Frontal cortex (tissue), 4 donors: Measurements from ENCODE around the gene FBXL7. TPM values are rescaled to one million over a fixed set of nuclear protein-coding genes. Genes with fewer than 3 reads are reported as not detected.

Experiments used
- DNase-seq, 2 donors: peaks; one replicate each; pipeline ENCODE4 v3.0.0; 2012; ENCODE audit warnings: low spot score in 2 of 2
- FAIRE-seq: peaks from 2 replicates; lab custom pipeline; 2012; peaks lifted over from hg19 to GRCh38; lab: Jason Lieb, UNC
- total RNA-seq: library from RNA; depleted of rRNA; stranded (reverse); fragments of >200 nt; gene quantifications from one replicate; pipeline ENCODE4 v1.2.3, GENCODE V29; 2014
- donor health status: control.
- donor health status: control.
- donor health status: control.

Gene FBXL7
- total RNA-seq, 1 donor from 2014 or later: 1.2 TPM

GRCh38 chr5:15893866-15894265 lies 393.9 kb downstream of the FBXL7 start:
- no peak for DNase-seq
- FAIRE-seq: no peak

GRCh38 chr5:15897656-15898055 lies 397.7 kb downstream of the FBXL7 start:
- no peak for FAIRE-seq
- DNase-seq: no peak

- no peak for FAIRE-seq
- no peak for DNase-seq
Observed at GRCh38 chr5:15898641-15899040, 398.7 kb downstream of the FBXL7 start.

GRCh38 chr5:15899481-15899880 lies 399.5 kb downstream of the FBXL7 start:
- FAIRE-seq (no peak), DNase-seq (no peak)

- no peak for FAIRE-seq
- DNase-seq: no peak
Observed at GRCh38 chr5:15901151-15901550, 401.2 kb downstream of the FBXL7 start.

- FAIRE-seq (no peak), DNase-seq (no peak)
Observed at GRCh38 chr5:15902066-15902465, 402.1 kb downstream of the FBXL7 start.

- FAIRE-seq: no peak
- DNase-seq: no peak
Observed at GRCh38 chr5:15904899-15905830, 405.2 kb downstream of the FBXL7 start.

- no peak for FAIRE-seq
- no peak for DNase-seq
Observed at GRCh38 chr5:15914638-15915037, 414.7 kb downstream of the FBXL7 start.

- FAIRE-seq (no peak), DNase-seq (no peak)
Observed at GRCh38 chr5:15926586-15926985, 426.6 kb downstream of the FBXL7 start.

- DNase-seq: no peak
- FAIRE-seq: no peak
Observed at GRCh38 chr5:15927710-15928380, 427.9 kb downstream of the FBXL7 start.

- DNase-seq (no peak), FAIRE-seq (no peak)
Observed at GRCh38 chr5:15929611-15930263, 429.8 kb downstream of the FBXL7 start.

GRCh38 chr5:15932066-15932465 lies 432.1 kb downstream of the FBXL7 start:
- DNase-seq: no peak
- FAIRE-seq: no peak

- FAIRE-seq: no peak
- DNase-seq: peak; percentile 20 to 39
Observed at GRCh38 chr5:15933259-15934207, 433.6 kb downstream of the FBXL7 start.

- DNase-seq (no peak), FAIRE-seq (no peak)
Observed at GRCh38 chr5:15936505-15937245, 436.7 kb downstream of the FBXL7 start.

- FAIRE-seq (no peak), DNase-seq (no peak)
Observed at GRCh38 chr5:15937708-15938107, 437.7 kb downstream of the FBXL7 start.

- no peak for DNase-seq
- no peak for FAIRE-seq
Observed at GRCh38 chr5:15938186-15938585, 438.2 kb downstream of the FBXL7 start.

GRCh38 chr5:15938961-15939360 lies 439.0 kb downstream of the FBXL7 start:
- no peak for FAIRE-seq

GRCh38 chr5:15940905-15941304 lies 440.9 kb downstream of the FBXL7 start:
- DNase-seq (no peak), FAIRE-seq (no peak)

More at GRCh38 chr5:15938961-15939360, 439.0 kb downstream of the FBXL7 start:
- no peak for DNase-seq

GRCh38 chr5:15943487-15943886 lies 443.5 kb downstream of the FBXL7 start:
- FAIRE-seq (no peak), DNase-seq (no peak)
